Hematopoietic multipotent progenitor cell treated with erythropoietin and hydrocortisone succinate and interleukin-3 and kit ligand, for 6 days (in vitro differentiated cells): ENCODE results near the gene MERTK.
"Not testable (repeated sequence)": the region's sequence is repeated elsewhere in the genome, so short reads cannot be mapped to it uniquely, and the experiment has no call there.

Experiments
- DNase-seq: peaks from one replicate; pipeline ENCODE4 v3.0.0-alpha.2; 2015

Gene MERTK

DNA sequence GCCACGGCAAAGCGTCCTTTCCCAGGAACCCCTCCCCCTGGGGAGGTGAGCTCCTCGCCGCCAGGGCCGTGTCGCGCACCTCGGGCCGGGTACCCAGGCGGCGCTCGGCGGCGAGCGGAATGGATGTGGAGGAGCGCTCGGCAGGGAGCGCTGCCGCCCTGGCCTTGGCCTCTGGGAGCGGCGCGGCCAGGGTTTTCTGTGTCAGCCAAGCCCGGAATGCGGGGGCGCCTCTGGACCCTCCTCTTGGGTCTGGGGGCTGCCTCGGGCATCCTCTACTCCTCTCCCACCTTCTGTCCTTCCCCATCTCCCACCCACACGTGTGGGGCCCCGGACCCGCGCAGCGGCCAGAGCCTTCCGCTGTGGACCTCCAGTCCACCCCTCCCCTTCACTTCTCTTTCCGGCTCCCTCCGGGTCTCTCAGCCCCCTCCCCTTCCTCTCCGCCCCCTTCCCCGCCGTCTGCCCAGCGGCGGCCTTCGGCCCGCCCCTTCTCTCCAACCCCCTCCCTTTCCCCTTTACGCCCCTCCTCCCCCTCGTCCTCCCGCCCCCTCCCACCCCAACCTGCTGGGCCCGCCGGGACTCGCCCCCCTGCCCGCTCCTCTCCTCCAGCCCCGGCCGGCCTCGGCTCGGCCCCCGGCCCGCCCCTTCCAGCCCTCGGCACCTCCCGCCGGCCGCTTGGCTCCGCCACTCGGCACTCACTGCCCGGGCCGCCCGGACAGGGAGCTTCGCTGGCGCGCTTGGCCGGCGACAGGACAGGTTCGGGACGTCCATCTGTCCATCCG, at the start of gene MERTK:
MERTK (plus strand) TSS at position 684 of the 779 bp plus-strand sequence. CDS start 129 bp downstream, outside the sequence.
- peak; percentile 75 for DNase-seq

- DNase-seq = peak; percentile 60
Observed at GRCh38 chr2:111850646-111851045, 47.8 kb upstream of the MERTK start.

DNA sequence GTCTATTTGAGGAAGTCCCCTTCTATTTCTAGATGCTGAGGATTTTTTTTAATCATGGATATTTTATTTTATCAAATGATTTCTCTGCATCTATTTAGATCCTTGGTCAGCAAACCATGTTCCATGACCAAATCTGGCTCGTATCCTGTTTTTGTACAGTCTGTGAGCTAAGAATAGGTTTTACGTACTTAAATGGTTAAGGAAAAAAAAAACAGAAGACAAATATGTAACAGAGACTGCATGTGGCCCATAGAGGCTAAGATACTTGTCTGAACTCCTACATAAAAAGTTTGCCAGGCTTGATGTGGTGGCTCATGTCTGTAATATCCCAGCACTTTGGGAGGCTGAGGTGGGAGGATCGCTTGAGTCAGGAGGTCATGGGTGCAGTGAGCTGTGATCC, 45.9 kb upstream of the MERTK start:
- not testable (repeated sequence) for DNase-seq

GRCh38 chr2:111860005-111860404, 38.4 kb upstream of the MERTK start:
- not testable (repeated sequence) for DNase-seq

DNA sequence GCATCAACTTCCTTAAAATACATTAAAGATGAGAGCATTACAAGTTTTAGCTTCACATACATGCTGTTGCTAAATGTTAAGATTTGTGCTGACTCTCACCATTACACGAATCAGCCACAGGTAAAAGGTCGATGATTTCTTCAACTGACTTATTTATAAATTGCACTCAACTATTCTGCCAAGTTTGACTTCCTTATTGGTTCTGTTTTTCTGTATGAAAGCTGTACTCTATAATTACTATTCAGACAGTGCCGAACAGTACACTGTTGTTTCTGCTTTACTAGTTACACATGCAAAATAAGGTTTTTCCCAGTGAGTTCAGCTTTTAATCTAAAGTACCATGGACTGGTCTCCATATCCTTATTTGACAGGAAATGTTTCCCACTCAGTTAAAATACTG, 33.3 kb upstream of the MERTK start:
- not testable (repeated sequence) for DNase-seq

GRCh38 chr2:111872806-111873205, 25.6 kb upstream of the MERTK start:
- DNase-seq = not testable (repeated sequence)

DNA sequence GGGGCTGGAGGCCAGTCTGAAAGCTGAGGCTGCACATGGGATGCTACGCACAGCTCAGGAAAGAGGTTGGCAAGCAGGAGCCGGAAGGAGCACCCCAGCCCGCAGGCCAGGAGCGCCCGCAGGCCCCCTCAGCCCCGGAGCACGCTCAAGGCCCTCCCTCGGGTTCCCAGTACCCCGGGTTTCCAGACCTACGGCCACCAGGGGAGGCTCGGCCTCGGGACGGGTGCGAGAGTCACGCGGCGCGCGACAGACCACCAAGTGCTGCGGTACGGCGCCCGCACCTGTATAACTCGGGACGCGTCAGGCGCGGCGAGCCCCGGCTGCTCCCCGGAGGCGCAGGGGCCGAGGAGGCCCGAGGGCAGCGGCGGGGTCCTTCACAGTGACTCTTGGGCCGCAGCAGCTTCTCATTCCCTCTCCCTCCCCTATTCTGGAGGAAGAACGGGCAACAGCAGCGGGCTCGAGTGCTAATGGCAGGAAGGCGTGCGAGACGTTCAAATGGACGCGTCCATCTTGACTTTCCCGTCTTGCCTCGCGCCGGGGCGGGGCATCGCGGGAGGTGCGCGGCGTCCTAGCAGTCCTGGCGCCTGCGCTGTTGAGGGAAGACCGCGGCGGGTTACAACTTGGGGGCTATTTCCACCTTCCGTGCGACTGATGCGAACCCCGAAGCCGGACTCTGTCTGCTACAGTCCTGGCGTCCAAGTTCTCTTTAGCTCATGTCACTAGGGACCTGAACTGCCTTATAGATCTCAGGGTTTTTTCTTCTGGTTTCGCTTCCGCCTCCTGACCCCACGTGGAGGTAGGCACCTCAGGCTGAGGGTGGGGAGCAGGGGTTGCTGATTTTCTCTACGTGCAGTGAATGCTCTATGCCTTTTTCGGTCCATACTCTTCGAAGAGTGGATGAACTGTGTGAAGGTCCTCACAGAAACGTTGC, 14.5 kb upstream of the MERTK start, which contains the start of gene ANAPC1:
ANAPC1 (minus strand) TSS at position 533 of the 931 bp plus-strand sequence. CDS start 3,368 bp downstream, outside the sequence.
- DNase-seq = peak; percentile 96

DNA sequence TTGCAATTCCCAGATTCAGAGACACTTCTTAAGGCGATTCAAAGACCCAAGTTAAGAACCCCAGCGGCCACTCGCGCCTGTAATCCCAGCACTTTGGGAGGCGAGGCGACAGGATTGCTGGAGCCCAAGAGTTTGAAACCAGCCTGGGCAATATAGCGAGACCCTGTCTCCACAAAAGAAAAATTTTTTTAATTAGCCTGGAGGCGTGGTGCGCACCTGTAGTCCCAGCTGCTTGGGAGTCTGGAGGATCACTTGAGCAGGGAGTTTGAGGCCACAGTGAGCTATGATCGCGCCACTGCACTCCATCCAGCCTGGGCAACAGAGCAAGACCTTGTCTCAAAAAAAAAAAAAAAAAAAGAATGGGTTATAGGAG, 13.8 kb upstream of the MERTK start:
- no peak for DNase-seq

GRCh38 chr2:111896024-111896423, 2.4 kb upstream of the MERTK start:
- DNase-seq = peak; percentile 66

GRCh38 chr2:111896576-111896975, 1.8 kb upstream of the MERTK start:
- peak; percentile 20 for DNase-seq

GRCh38 chr2:111897630-111897923, 830 bp upstream of the MERTK start:
- no peak for DNase-seq

- peak; percentile 35 for DNase-seq
Observed at GRCh38 chr2:111898703-111899514, 502 bp downstream of the MERTK start.

- DNase-seq = peak; percentile 65
Observed at GRCh38 chr2:111900859-111901258, 2.5 kb downstream of the MERTK start.

GRCh38 chr2:111903516-111903915, 5.1 kb downstream of the MERTK start:
- no peak for DNase-seq

DNA sequence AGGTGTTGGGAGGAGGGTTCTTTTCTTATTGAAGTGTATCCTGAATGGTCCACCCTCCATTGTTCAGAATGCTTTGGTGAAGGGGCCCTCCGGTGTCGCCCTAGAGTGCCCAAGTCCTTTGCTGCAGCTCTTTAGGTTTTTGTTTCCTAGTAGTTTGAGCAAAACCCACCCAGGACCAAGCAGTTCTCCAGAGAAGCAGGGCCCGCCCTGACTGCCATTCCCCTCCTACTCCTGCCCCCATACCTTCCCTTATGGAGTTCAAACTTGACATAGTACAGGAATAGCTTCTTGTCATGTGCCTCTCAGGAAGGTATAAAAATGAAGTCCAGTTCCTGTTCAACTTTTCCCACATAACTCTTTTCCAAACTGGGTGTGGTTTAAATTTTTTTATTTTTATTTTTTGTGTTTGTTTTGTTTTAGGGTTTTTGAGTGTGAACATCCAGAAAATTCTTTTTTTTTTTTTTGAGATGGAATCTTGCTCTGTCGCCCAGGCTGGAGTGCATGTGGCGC, 5.6 kb downstream of the MERTK start:
- DNase-seq = no peak

GRCh38 chr2:111904726-111905474, 6.5 kb downstream of the MERTK start:
- DNase-seq = no peak

GRCh38 chr2:111905475-111905869, 7.1 kb downstream of the MERTK start:
- DNase-seq = not testable (repeated sequence)

DNA sequence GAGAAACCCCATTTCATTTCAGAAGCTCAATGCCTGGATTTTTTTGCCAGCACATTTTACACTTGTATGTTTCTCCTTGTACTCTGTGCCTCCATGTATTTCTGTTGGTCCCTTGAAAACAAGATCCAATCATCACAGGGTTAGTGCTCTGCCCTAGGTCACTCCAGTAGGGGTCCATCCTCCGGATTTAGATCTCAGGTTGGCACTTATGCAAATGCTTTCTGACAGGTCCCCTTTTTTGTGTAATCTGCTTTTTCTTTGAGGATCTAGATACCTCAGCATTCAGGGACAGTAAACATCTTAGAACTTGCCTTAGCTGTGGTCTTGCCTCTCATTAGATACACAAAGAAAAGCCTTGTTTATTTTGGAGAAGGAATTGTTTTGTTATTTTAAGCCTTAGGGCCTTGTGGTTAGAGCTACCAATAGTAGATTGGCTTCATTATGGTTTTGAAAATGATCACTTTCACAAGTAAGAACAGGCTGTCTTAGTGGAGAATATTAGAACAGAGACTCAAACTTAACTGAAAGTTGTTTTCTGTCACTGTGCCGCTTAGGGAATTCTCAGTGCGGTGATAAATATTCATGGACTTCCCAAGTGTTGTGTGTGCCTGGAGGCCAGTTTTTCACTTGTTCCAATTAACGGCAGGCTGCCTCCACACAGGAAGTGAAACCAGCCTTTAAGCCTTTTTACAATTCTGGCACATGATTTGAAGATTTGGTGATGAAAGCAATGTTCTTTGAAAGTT, 7.8 kb downstream of the MERTK start:
- DNase-seq = no peak

- no peak for DNase-seq
Observed at GRCh38 chr2:111908578-111908977, 10.2 kb downstream of the MERTK start.

DNA sequence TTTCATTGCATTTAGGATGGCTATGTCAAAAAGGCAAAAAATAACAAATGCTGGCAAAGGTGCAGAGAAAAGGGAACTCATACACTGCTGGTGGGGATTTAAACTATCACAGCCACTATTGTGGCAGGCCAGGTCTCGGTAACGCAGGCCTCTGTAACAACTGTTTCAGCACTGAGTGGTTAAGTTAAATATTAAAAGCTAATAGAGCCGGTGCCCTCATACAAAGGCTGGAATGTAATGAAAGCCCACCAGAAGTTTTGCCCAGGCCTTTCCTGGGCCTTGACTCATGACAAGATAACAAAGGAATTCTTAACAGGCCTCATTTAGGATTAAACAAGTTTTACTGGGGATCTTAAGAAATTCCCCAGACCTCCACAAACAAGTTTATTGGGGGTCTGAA, 10.7 kb downstream of the MERTK start:
- no peak for DNase-seq

- DNase-seq = not testable (repeated sequence)
Observed at GRCh38 chr2:111909997-111910396, 11.6 kb downstream of the MERTK start.
